NB4 (cell line): ENCODE data around the gene TAF1C.

Source experiments
- DNase-seq: peaks from one replicate; pipeline ENCODE4 v3.0.0; 2010; ENCODE audit warnings: low read depth
- H3K4me3 ChIP-seq: one replicate; pipeline ENCODE4 v1.5.1; 2011; ENCODE audit warnings: mild to moderate bottlenecking, low read depth, low read length, moderate library complexity
- MYC ChIP-seq: IDR thresholded peaks from 2 replicates; pipeline ENCODE4 v1.6.1; 2011; ENCODE audit warnings: low read depth, low read length
- POLR2A ChIP-seq: IDR thresholded peaks from 2 replicates; pipeline ENCODE4 v1.6.1; 2011; ENCODE audit warnings: mild to moderate bottlenecking; ENCODE audit not compliant: insufficient read length; ENCODE audit errors: extremely low read depth
- TF ChIP-seq, protein P1 (sequence below): IDR thresholded peaks from one replicate; pipeline ENCODE4 v1.5.1; 2012; ENCODE audit warnings: low read depth, low read length
- TF ChIP-seq, protein P2 (sequence below): IDR thresholded peaks from 2 replicates; pipeline ENCODE4 v1.6.1; 2011; ENCODE audit warnings: low read depth, low read length

Gene TAF1C

DNA sequence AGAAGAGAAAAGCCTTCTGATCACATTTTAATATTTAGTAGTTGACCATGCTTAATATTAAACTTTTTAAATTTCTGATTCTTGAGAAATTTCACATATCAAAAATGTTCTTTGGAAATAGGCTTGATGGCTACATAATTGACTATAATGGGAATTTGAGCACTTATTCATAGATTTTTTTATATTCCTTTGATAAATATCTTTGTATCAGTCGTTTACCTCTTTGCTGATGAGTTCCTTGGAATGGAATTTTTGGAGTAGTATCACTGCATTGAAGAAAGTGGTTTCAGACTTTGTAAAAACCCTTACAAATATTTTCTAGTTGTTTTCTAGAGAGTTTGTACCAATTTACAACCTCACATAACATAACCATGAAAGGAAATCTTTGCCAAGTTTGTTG lies 27.1 kb downstream of the TAF1C start:
- TF ChIP-seq, protein P1, sequence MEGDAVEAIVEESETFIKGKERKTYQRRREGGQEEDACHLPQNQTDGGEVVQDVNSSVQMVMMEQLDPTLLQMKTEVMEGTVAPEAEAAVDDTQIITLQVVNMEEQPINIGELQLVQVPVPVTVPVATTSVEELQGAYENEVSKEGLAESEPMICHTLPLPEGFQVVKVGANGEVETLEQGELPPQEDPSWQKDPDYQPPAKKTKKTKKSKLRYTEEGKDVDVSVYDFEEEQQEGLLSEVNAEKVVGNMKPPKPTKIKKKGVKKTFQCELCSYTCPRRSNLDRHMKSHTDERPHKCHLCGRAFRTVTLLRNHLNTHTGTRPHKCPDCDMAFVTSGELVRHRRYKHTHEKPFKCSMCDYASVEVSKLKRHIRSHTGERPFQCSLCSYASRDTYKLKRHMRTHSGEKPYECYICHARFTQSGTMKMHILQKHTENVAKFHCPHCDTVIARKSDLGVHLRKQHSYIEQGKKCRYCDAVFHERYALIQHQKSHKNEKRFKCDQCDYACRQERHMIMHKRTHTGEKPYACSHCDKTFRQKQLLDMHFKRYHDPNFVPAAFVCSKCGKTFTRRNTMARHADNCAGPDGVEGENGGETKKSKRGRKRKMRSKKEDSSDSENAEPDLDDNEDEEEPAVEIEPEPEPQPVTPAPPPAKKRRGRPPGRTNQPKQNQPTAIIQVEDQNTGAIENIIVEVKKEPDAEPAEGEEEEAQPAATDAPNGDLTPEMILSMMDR, result no peak
- TF ChIP-seq, protein P2, sequence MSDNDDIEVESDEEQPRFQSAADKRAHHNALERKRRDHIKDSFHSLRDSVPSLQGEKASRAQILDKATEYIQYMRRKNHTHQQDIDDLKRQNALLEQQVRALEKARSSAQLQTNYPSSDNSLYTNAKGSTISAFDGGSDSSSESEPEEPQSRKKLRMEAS, result no peak
- TF ChIP-seq POLR2A (no peak), MYC (no peak)
- no peak for DNase-seq
- no peak overlapping the region for H3K4me3 ChIP-seq

DNA sequence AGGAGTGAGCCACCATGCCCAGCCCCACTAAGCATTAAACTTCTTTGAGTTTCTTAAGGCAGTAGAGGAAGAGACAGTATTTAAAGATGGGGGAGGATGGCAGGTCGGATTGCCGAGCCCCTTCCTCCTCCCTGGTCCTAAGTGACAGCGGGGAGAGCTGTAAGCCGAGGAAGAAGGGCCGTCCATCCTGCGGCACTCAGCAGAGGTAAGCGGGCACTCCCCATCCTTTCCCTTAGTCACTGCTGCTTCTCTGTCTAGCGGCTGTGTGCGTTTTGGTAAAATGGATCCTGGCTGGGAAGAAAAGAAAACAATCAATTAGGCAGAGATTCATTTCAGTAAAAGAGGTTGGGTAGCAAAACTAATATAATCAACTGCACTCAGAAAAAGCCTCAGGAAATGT lies 27.9 kb downstream of the TAF1C start:
- H3K4me3 ChIP-seq, result no peak overlapping the region
- DNase-seq, result no peak
- TF ChIP-seq MYC, result no peak
- TF ChIP-seq, protein P2, result no peak

DNA sequence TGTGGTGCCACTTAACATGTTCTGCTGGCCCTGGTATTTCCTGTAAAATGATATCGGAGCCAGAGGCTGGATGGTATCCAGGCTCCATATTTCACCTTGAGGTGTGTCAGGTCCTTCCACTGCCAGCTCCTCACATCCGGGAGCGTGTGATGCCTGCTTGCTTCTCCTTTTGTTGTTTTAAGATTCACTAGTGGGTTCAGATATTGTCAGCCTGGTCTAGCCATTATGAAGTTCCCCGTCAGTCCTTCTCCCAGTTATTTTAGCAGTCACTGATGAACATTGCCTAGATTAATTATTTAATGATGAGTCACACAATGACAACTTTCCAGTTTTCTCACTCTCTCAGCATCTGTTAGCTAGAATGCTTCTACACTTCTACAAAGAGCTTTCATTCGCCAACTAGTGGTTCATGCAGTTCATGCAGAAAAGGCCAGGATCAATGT lies 30.5 kb downstream of the TAF1C start:
- TF ChIP-seq MYC, result no peak
- TF ChIP-seq POLR2A, result no peak
- TF ChIP-seq, protein P1, result no peak
- TF ChIP-seq, protein P2, result no peak
- no peak overlapping the region for H3K4me3 ChIP-seq
- no peak for DNase-seq

DNA sequence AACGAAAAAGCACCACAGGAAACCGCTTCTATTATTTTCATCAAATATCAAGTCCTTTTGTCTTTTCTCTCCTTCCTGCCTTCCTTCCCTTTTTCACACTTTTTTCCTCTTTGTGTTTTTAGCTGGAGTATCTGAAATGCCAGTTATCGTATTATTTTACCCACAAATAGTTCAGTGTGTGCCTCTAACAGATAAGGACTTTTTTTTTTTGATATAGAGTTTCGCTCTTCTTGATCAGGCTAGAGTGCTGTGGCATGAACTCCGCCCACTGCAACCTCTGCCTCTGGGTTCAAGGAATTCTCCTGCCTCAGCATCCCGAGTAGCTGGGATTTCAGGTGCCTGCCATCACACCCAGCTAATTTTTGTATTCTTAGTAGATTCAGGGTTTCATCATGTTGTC lies 31.1 kb downstream of the TAF1C start:
- TF ChIP-seq, protein P1, result no peak
- DNase-seq, result no peak
- no peak overlapping the region for H3K4me3 ChIP-seq

DNA sequence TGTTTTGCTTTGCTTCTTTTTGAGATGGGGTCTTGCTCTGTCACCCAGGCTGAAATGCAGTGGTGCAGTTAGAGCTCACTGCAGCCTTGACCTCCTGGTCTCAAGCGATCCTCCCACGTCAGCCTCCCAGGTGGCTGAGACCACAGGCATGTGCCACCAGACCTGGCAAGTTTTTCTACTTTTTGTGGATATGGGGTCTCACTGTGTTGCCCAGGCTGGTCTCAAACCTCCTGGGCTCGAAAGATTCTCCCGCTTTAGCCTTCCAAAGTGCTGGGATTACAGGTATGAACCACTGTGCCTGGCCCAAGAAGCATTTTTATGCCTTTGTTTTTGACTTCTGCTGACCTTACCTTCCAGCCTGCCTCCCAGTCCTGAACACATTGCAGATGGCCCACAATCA lies 31.6 kb downstream of the TAF1C start:
- no peak for DNase-seq
- TF ChIP-seq POLR2A (no peak), MYC (no peak)
- TF ChIP-seq, protein P2, result no peak
- H3K4me3 ChIP-seq, result no peak overlapping the region

DNA sequence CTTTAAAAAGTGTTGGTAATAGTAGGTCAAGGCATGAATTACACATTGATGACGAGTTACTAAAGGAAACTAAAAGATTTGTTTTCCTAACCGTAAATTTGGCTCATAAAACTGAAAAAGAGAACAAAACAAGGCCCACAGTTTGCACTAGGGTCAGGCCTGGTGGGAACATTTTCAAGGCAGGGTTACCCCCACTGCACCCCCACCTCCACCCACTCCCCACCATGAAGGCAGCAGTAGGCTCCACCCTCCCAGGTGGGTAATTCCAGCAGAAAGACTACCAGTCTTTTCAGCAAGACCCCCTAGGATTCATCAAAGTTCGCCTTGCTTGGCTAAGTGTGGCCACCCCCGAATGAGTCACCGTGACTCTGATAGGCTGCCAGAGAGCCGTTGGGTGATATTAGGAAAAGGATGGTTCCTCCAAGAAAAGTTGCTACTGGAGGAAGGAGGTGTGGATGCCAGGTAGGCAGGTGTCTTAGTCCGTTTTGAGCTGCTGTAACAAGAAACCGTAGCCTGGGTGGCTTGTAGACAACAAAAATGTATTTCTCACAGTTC lies 33.1 kb downstream of the TAF1C start:
- peak; percentile 31 for DNase-seq
- no peak overlapping the region for H3K4me3 ChIP-seq
- TF ChIP-seq POLR2A (no peak), MYC (no peak)
- TF ChIP-seq, protein P1, result no peak
- TF ChIP-seq, protein P2, result no peak

DNA sequence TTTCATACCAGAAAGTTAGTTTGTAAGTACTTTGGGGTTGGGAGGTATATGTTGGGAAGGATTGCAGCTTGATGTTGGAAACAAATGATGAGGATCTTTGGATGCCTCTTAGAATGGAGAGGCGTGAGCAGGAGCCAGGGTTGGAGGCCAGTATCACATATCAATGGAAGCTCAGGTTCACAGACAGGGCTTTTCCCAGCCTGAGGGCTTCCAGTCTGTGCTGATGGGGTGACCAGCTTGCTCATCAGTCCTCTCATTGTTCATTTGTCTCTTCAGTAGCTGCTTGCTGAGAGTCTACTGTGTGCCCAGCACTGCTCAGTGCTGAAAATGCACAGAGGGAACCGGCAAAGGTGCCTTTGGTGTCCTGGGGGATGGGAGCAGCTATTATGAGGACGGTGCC lies 35.9 kb downstream of the TAF1C start:
- no peak for DNase-seq
- no peak overlapping the region for H3K4me3 ChIP-seq
- TF ChIP-seq, protein P1, result no peak
- TF ChIP-seq MYC, result no peak
- TF ChIP-seq, protein P2, result no peak
- no peak for TF ChIP-seq POLR2A
